Psoas muscle (tissue), 8 donors: ENCODE measurements around the gene TIMP4. TPM values are rescaled to one million over a fixed set of nuclear protein-coding genes. Genes with fewer than 3 reads are reported as not detected.

Experiments
- ATAC-seq, 4 donors: fragments of 200-7000 bp; cut with Tn5 transposase; one replicate each; pipeline ENCODE4 v1.9.1; 2020; ENCODE audit warnings: moderate library complexity in 3 of 4, mild to moderate bottlenecking in 2 of 4
- DNase-seq, 2 donors: peaks; one replicate each; pipeline ENCODE4 v3.0.0-alpha.2; 2020
- H3K27ac ChIP-seq: fragments of 200-600 bp; one replicate; pipeline ENCODE4 v1.8.0; 2022
- H3K27me3 ChIP-seq, 3 donors: fragments of 200-600 bp in 1 of 3; one replicate each; pipeline versions ENCODE4 v1.6.1 to v1.8.0; 2013 to 2022; ENCODE audit warnings: low read length in 2 of 3, mild to moderate bottlenecking in 2 of 3, moderate library complexity in 1 of 3; ENCODE audit not compliant: insufficient read depth in 3 of 3
- H3K36me3 ChIP-seq, 2 donors: fragments of 200-600 bp in 1 of 2; one replicate each; pipeline versions ENCODE4 v1.6.1 to v1.8.0; 2013 to 2022; ENCODE audit warnings: low read depth in 1 of 2, mild to moderate bottlenecking in 1 of 2, moderate library complexity in 1 of 2; ENCODE audit not compliant: insufficient read depth in 1 of 2
- H3K4me1 ChIP-seq: fragments of 200-600 bp; one replicate; pipeline ENCODE4 v1.8.0; 2022
- H3K4me3 ChIP-seq: fragments of 200-600 bp; one replicate; pipeline ENCODE4 v1.8.0; 2022; ENCODE audit warnings: mild to moderate bottlenecking
- H3K9me3 ChIP-seq: fragments of 200-600 bp; one replicate; pipeline ENCODE4 v1.8.0; 2022
- CTCF ChIP-seq: fragments of 200-600 bp; IDR thresholded peaks from one replicate; pipeline ENCODE4 v1.8.0; 2022; ENCODE audit warnings: antibody characterized with exemption
- WGBS, 3 donors: extraction: QIAGEN DNeasy Blood & Tissue Kit; methylation state at CpG; one replicate each; pipeline versions ENCODE4 v1.1.6 to v1.1.7; 2013; 5-methylcytosine and 5-hydroxymethylcytosine counted together
- intact Hi-C, 2 donors: fragments of 100-400 bp; cut with DNase I; formaldehyde crosslinking; loops; one replicate each; pipeline versions ENCODE4 v1.11.0 to v1.14.2; 2022
- polyA plus RNA-seq, 3 donors: library from polyadenylated mRNA; stranded (reverse); fragments of 200-250 nt; gene quantifications; one replicate each; pipeline ENCODE4 v1.2.3, GENCODE V29; 2013
- total RNA-seq, 4 donors: library from RNA; stranded (reverse); fragmentation: NEBNext Ultra II Directional in 2 of 4; extraction: Animal tissue kit (Norgen Biotek cat#: 25700) in 2 of 4; gene quantifications; one replicate each; pipeline versions ENCODE4 v1.2.1 to v1.2.4, GENCODE V29; 2021 to 2023
- donor health status: healthy with polysubstance abuse.
- donor health status: DM: no; HTN: no; CAD: no; lungs with moderate emphysema.
- donor health status: Bipolar disorder and iron deficiency.
- donor health status: healthy.
- donor health status: DM: yes; HTN: yes; CAD: no.
- donor health status: DM: no; HTN: no; CAD: no.
- donor health status: DM: no; HTN: no; CAD: no.
- donor health status: DM: yes; HTN: yes; CAD: no.

TIMP4 gene
- total and polyA plus RNA-seq, 7 donors = 1.3 to 24.1 (median 17.7) TPM

GRCh38 chr3:12184541-12184940 is 25.8 kb upstream of the TIMP4 start:
- whole genome bisulfite sequencing, 3 donors = 90 to 94% (median 92%) methylated on average over 5 of the region's 5 CpGs
- intact Hi-C loops = loop anchor here in 1 of 2 donors (5.0 kb wide), 1 partner anchor 293 kb away; no protein-coding TSS in a partner anchor
- ATAC-seq = no peak

GRCh38 chr3:12182687-12183441 is 24.2 kb upstream of the TIMP4 start:
- Histone ChIP-seq H3K27me3 (no peaks in the 10 kb centered on the region), H3K4me3 (no peak overlapping the region)
- intact Hi-C loops = loop anchor here in 1 of 2 donors (5.0 kb wide), 1 partner anchor 294 kb away; no protein-coding TSS in a partner anchor

More at GRCh38 chr3:12184541-12184940, 25.8 kb upstream of the TIMP4 start:
- Histone ChIP-seq H3K36me3 (no peaks in the 10 kb centered on the region), H3K9me3 (no peaks in the 10 kb centered on the region), H3K27ac (no peak overlapping the region), H3K27me3 (no peaks in the 10 kb centered on the region), H3K4me1 (no peaks in the 10 kb centered on the region), H3K4me3 (no peak overlapping the region)
- TF ChIP-seq CTCF = no peak
- DNase-seq = no peak

GRCh38 chr3:12181806-12182205 is 23.1 kb upstream of the TIMP4 start:
- Histone ChIP-seq H3K27me3 (no peaks in the 10 kb centered on the region), H3K4me3 (no peak overlapping the region), H3K36me3 (no peaks in the 10 kb centered on the region), H3K27ac (no peak overlapping the region), H3K9me3 (no peaks in the 10 kb centered on the region), H3K4me1 (peaks cover 15% of the 10 kb centered on the region)
- ATAC-seq (no peak), DNase-seq (no peak)
- TF ChIP-seq CTCF = no peak
- WGBS, 3 donors = 78 to 87% (median 79%) methylated on average over 2 of the region's 2 CpGs
- intact Hi-C loops = loop anchor here in 1 of 2 donors (5.0 kb wide), 1 partner anchor 295 kb away; no protein-coding TSS in a partner anchor

More at GRCh38 chr3:12182687-12183441, 24.2 kb upstream of the TIMP4 start:
- DNase-seq = no peak
- Histone ChIP-seq H3K9me3 (no peaks in the 10 kb centered on the region), H3K27ac (no peak overlapping the region), H3K4me1 (peaks cover 11% of the 10 kb centered on the region), H3K36me3 (no peaks in the 10 kb centered on the region)
- WGBS, 3 donors = 80 to 84% (median 82%) methylated on average over 16 of the region's 16 CpGs
- ATAC-seq = no peak
- no peak for TF ChIP-seq CTCF

- H3K4me3 ChIP-seq = no peak overlapping the region
- H3K36me3 ChIP-seq = no peaks in the 10 kb centered on the region
- no peaks in the 10 kb centered on the region for H3K27me3 ChIP-seq
- ATAC-seq = no peak
- WGBS, 3 donors = 92 to 97% (median 94%) methylated on average over 4 of the region's 4 CpGs
- intact Hi-C loops = loop anchor here in 1 of 2 donors (5.0 kb wide), 1 partner anchor 296 kb away; no protein-coding TSS in a partner anchor
- no peak overlapping the region for H3K27ac ChIP-seq
- no peak for TF ChIP-seq CTCF
- no peaks in the 10 kb centered on the region for H3K9me3 ChIP-seq
- H3K4me1 ChIP-seq = peaks cover 15% of the 10 kb centered on the region
- no peak for DNase-seq
These were observed 22.6 kb upstream of the TIMP4 start for GRCh38 chr3:12181301-12181700.
